IPS-NIHi11 (cell line): Measurements from ENCODE around the gene TRIM41.
A peak's percentile ranks its signal among the peaks of the same experiment; 100 is the strongest.
"Not testable (repeated sequence)": the region's sequence is repeated elsewhere in the genome, so short reads cannot be mapped to it uniquely, and the experiment has no call there.

ENCODE experiments used
- DNase-seq: peaks from one replicate; pipeline ENCODE4 v3.0.0; 2012; ENCODE audit warnings: mixed read lengths, low spot score

TRIM41 gene

GRCh38 chr5:181192337-181193046, 30.6 kb upstream of the TRIM41 start:
- no peak for DNase-seq

GRCh38 chr5:181193656-181194055, 29.4 kb upstream of the TRIM41 start:
- DNase-seq = no peak

DNA sequence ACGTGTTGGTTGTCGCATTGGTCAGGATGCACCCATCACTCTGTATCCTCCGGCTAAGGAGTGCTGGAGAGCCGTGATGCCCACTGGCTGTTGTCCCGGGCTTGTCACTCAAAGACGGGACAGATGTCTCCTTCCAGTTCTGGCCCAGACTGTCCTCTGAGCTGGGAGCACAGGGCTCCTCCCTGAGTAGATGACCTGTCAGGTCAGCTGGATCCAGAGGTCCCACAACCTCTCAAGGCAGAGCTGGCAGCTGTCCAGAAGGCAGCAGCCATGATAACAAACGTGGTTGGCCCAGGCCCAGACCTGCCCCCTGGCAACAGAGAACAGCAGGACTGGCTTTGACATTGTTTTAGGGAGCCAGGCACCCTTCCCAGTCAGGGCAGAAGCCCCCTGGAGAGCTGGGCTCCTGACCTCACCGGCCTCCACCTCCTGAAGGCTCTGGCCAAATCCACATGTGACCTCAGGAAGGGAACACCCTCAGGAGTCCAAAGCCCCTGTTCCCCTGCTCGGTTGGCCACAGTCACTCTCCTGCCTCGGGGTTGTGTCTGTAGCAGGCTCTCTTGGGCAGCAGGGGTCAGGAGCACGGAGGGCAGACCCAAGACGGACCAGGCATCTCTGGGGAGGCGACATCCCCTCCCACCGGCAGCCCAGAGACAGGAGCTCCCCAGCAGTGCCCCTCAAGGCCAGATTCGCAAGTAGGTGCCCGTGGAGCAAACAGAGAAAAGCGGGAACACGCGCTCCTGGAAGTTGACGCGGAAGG, 28.4 kb upstream of the TRIM41 start:
- DNase-seq = no peak

DNA sequence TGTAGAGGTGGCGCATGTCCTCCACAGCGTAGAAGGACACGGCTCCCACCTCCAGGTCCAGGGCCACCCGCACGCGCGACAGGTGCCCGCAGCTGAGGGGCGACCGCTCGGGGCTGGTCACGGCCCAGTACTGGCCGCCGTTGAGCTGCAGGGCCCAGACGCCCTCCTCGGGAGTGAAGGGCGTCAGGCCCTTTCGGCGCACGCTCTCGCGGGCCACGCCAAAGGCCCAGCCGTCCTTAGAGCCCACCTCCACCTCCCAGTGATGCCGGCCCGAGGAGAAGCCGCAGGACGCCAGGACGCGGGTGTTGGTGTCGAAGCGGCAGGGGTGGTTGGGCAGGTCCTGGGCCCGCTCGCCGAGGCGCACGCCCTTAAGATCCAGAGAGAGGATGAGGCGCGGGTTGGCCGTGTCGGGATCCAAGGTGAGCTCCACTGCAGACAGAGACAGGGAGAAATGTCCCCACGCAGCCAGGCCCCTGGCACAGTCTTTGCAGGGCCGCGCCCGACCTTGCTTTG, 27.8 kb upstream of the TRIM41 start:
- no peak for DNase-seq

DNA sequence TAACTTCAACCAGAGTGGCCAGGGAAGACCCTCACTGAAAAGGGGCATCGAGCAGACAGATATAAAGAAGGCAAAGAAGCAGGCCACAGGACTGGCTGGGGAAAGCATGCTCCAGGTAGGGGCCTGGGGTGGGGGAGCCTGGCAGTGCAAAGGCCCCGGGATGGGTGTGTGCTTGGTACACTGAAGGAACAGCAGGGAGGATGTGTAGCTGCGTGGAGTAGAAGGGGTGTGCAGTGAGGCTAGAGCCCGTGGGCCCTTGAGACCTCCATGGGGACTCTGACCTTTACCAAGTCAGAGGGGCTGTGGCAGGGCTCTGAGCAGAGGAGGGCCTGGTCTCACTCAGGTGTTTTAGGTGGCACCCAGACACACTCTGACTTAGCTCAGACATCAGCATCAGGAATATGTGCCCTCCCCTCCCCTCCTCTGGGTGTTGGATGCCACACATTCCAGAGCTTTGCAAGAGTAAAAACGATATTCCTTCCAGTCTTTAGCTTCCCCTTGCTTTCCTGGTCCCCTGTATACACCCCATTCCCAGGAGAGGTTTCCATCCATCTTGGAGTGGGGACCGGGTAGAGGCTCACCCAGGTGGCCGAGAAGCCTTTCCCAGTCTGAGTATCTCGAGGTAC, 25.6 kb upstream of the TRIM41 start:
- DNase-seq = no peak

GRCh38 chr5:181198106-181198685, 24.9 kb upstream of the TRIM41 start:
- DNase-seq = no peak

- DNase-seq = no peak
Observed at GRCh38 chr5:181198905-181199519, 24.1 kb upstream of the TRIM41 start.

- DNase-seq = no peak
Observed at GRCh38 chr5:181199881-181200638, 23.0 kb upstream of the TRIM41 start.

- DNase-seq = no peak
Observed at GRCh38 chr5:181200816-181201215, 22.3 kb upstream of the TRIM41 start.

GRCh38 chr5:181203093-181203711, 19.9 kb upstream of the TRIM41 start:
- no peak for DNase-seq

GRCh38 chr5:181203777-181204112, 19.3 kb upstream of the TRIM41 start:
- no peak for DNase-seq

DNA sequence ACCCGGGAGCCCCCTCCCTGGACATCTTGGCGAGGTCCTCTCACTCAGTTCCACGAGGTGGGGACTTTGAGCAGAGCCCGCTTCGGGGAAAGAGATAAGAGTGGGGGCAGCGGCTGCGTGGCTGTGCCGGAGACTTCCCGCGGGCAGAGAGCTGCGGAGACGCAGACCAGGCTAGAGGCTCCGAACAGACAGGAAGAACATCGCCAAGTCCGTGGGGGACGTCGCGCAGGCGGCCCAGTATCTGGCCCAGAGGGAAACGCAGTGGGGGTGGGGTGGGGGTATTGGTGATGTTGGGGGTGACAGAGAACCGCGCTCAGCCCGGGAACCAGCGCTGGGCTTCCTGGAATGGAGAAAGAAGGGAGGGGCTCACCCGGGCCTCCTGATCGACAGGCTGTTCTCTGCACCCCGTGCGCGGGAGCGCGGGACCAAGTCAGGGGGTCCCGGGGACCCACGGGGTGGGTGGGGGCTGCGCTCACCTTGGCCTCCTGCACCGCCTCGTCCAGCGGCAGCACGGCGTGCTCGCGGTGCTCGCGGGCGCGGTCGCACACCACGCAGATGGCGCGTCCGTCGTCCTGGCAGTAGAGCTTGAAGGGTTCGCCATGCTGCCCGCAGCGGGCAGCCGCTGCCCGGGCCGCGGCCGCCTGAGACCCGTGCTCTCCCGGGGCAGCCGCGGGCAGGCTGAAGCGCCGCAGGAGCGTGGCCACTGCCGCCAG, 18.8 kb upstream of the TRIM41 start:
- peak; percentile 55 for DNase-seq

- peak; percentile 55 for DNase-seq
Observed at GRCh38 chr5:181204826-181205760, 18.0 kb upstream of the TRIM41 start, which contains the start of gene TRIM7. TRIM7 (minus strand) TSS chr5:181205196; CDS start chr5:181205110, 86 bp downstream.

GRCh38 chr5:181205761-181206649, 17.1 kb upstream of the TRIM41 start:
- no peak for DNase-seq

GRCh38 chr5:181207214-181207959, 15.7 kb upstream of the TRIM41 start:
- DNase-seq = no peak

DNA sequence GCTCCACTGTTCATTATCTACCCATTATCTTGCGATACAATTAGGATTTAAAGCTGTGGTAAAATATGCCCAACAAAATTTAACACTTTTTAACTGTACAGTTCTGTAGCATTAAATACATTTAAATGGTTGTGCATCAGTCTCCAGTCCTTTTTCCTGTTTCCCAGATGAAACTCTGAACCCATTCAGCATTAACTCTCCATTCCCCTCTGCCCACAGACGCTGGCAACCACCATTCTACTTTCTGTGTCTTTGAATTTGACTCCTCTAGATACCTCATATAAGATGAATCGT, 15.2 kb upstream of the TRIM41 start:
- no peak for DNase-seq

GRCh38 chr5:181209006-181209405, 14.1 kb upstream of the TRIM41 start:
- DNase-seq = not testable (repeated sequence)
